H1 (cell line): Measurements from ENCODE around the gene SLC30A2. TPM values are rescaled to one million over a fixed set of nuclear protein-coding genes. Genes with fewer than 3 reads are reported as not detected.

ENCODE experiments used
- CTCF ChIA-PET: fragments of 300-600 bp; sonication (Branson Sonifier 250); formaldehyde crosslinking; loops from one replicate; lab custom pipeline; 2021; ENCODE audit not compliant: partially characterized antibody; lab: Charles Lee
- POLR2A ChIA-PET: fragments of 300-600 bp; sonication (Branson Sonifier 250); formaldehyde crosslinking; loops from one replicate; lab custom pipeline; 2021; ENCODE audit warnings: inconsistent platforms; ENCODE audit not compliant: partially characterized antibody; lab: Charles Lee
- DNase-seq, 2 experiments: peaks; one replicate each; pipeline versions ENCODE4 v3.0.0 to v3.0.0-alpha.2; 2010 to 2022; ENCODE audit warnings: low spot score in 2 of 2, low read depth in 1 of 2, mixed read lengths in 1 of 2
- FAIRE-seq: peaks from 2 replicates; lab custom pipeline; 2011; peaks lifted over from hg19 to GRCh38; lab: Jason Lieb, UNC
- H2AFZ ChIP-seq: 2 replicates; pipeline ENCODE4 v1.8.1; 2012; ENCODE audit warnings: low read length, inconsistent platforms
- H2AK5ac ChIP-seq: 2 replicates; pipeline ENCODE4 v1.6.1; 2013; ENCODE audit warnings: low read depth, low read length
- H2BK120ac ChIP-seq: replicated peaks from 2 replicates; pipeline ENCODE3; 2013; ENCODE audit warnings: low read depth, low read length, inconsistent platforms
- H2BK12ac ChIP-seq: 2 replicates; pipeline ENCODE4 v1.6.1; 2013; ENCODE audit warnings: low read depth, low read length
- H2BK15ac ChIP-seq: 2 replicates; pipeline ENCODE4 v1.6.1; 2013; ENCODE audit warnings: low read length
- H2BK20ac ChIP-seq: 2 replicates; pipeline ENCODE4 v1.6.1; 2013; ENCODE audit warnings: low read length
- H2BK5ac ChIP-seq: 2 replicates; pipeline ENCODE4 v1.6.1; 2013; ENCODE audit warnings: low read depth, low read length
- H3K14ac ChIP-seq: 2 replicates; pipeline ENCODE4 v1.6.1; 2013; ENCODE audit warnings: inconsistent platforms; ENCODE audit not compliant: insufficient read length
- H3K18ac ChIP-seq: 2 replicates; pipeline ENCODE4 v1.6.1; 2013; ENCODE audit warnings: low read length; ENCODE audit errors: extremely low read depth
- H3K23ac ChIP-seq: 2 replicates; pipeline ENCODE4 v1.6.1; 2013; ENCODE audit warnings: inconsistent platforms; ENCODE audit not compliant: insufficient read length
- H3K23me2 ChIP-seq: 2 replicates; pipeline ENCODE4 v1.6.1; 2013; ENCODE audit warnings: low read depth, low read length
- H3K27ac ChIP-seq: 2 replicates; pipeline ENCODE4 v1.6.1; 2011; ENCODE audit warnings: low read depth, low read length, inconsistent platforms
- H3K27me3 ChIP-seq, 4 experiments: replicated peaks in 1 of 4; 1 replicate in 1 of 4; 2 replicates in 3 of 4; pipeline versions ENCODE4 v1.6.1 to v1.8.1; 2011 to 2013; ENCODE audit warnings: low read length in 3 of 4, mild to moderate bottlenecking in 3 of 4, inconsistent platforms in 2 of 4, mixed read lengths in 2 of 4, moderate library complexity in 1 of 4; ENCODE audit not compliant: control insufficient read depth in 3 of 4, insufficient read depth in 3 of 4; ENCODE audit errors: extremely low read depth in 1 of 4
- H3K36me3 ChIP-seq, 4 experiments: 2 replicates each; pipeline versions ENCODE4 v1.6.1 to v1.8.1; 2011 to 2013; ENCODE audit warnings: mild to moderate bottlenecking in 4 of 4, low read length in 3 of 4, moderate library complexity in 2 of 4, control low read depth in 1 of 4, inconsistent platforms in 1 of 4; ENCODE audit not compliant: insufficient read depth in 4 of 4, control insufficient read depth in 2 of 4
- H3K4ac ChIP-seq: replicated peaks from 2 replicates; pipeline ENCODE3; 2013; ENCODE audit warnings: low read length, low read depth, mixed read lengths, inconsistent platforms; ENCODE audit not compliant: insufficient read length
- H3K4me1 ChIP-seq, 4 experiments: replicated peaks in 1 of 4; 1 replicate in 1 of 4; 2 replicates in 3 of 4; pipeline versions ENCODE4 v1.6.1 to v1.8.1; 2011 to 2013; ENCODE audit warnings: low read length in 3 of 4, inconsistent platforms in 2 of 4, mixed read lengths in 1 of 4; ENCODE audit not compliant: insufficient read depth in 4 of 4, control insufficient read depth in 3 of 4
- H3K4me2 ChIP-seq, 2 experiments: 2 replicates each; pipeline versions ENCODE4 v1.6.1 to v1.8.1; 2011 to 2013; ENCODE audit warnings: low read depth in 2 of 2, low read length in 2 of 2, control low read depth in 1 of 2, inconsistent platforms in 1 of 2, mild to moderate bottlenecking in 1 of 2; ENCODE audit not compliant: insufficient read depth in 1 of 2
- H3K4me3 ChIP-seq, 4 experiments: fragments of 200-600, 300-600 bp in 1 of 4; sonication (generic), shearing (Covaris generic), sonication (Bioruptor Twin) in 1 of 4; 2 replicates each; pipeline versions ENCODE4 v1.5.1 to v1.8.1; 2011 to 2016; ENCODE audit warnings: low read length in 4 of 4, low read depth in 3 of 4, control low read depth in 2 of 4, inconsistent platforms in 2 of 4, mild to moderate bottlenecking in 2 of 4, mixed read lengths in 1 of 4, moderate library complexity in 1 of 4; ENCODE audit not compliant: insufficient read depth in 2 of 4; ENCODE audit errors: extremely low read depth in 1 of 4
- H3K56ac ChIP-seq: replicated peaks from 2 replicates; pipeline ENCODE3; 2013; ENCODE audit warnings: low read depth, mild to moderate bottlenecking, mixed read lengths, low read length, inconsistent platforms; ENCODE audit not compliant: insufficient read length
- H3K79me1 ChIP-seq: 2 replicates; pipeline ENCODE4 v1.6.1; 2013; ENCODE audit warnings: low read depth, low read length, control low read depth
- H3K79me2 ChIP-seq, 2 experiments: 2 replicates each; pipeline versions ENCODE4 v1.6.1 to v1.8.1; 2012 to 2013; ENCODE audit warnings: low read length in 2 of 2, mild to moderate bottlenecking in 2 of 2, inconsistent platforms in 1 of 2; ENCODE audit not compliant: insufficient read depth in 2 of 2, control insufficient read depth in 1 of 2
- H3K9ac ChIP-seq, 4 experiments: replicated peaks in 1 of 4; 1 replicate in 1 of 4; 2 replicates in 3 of 4; pipeline versions ENCODE4 v1.6.1 to v1.8.1; 2011 to 2013; ENCODE audit warnings: low read depth in 3 of 4, low read length in 3 of 4, control low read depth in 2 of 4, mild to moderate bottlenecking in 2 of 4, moderate library complexity in 2 of 4, inconsistent platforms in 1 of 4; ENCODE audit errors: extremely low read depth in 1 of 4
- H3K9me3 ChIP-seq, 2 experiments: 2 replicates each; pipeline versions ENCODE4 v1.6.1 to v1.8.1; 2012 to 2013; ENCODE audit warnings: mild to moderate bottlenecking in 2 of 2, moderate library complexity in 2 of 2, control low read depth in 1 of 2, inconsistent platforms in 1 of 2, low read depth in 1 of 2, low read length in 1 of 2, mixed read lengths in 1 of 2; ENCODE audit not compliant: insufficient read depth in 2 of 2
- H4K20me1 ChIP-seq, 2 experiments: replicated peaks in 1 of 2; 2 replicates each; pipeline versions ENCODE3 to v1.8.1; 2011 to 2013; ENCODE audit warnings: inconsistent platforms in 2 of 2, low read length in 2 of 2, mild to moderate bottlenecking in 1 of 2; ENCODE audit not compliant: insufficient read depth in 2 of 2, control insufficient read depth in 1 of 2
- H4K5ac ChIP-seq: 2 replicates; pipeline ENCODE4 v1.6.1; 2013; ENCODE audit warnings: low read length, low read depth, mixed read lengths, inconsistent platforms; ENCODE audit not compliant: insufficient read length
- H4K8ac ChIP-seq: 2 replicates; pipeline ENCODE4 v1.8.0; 2013; ENCODE audit warnings: mild to moderate bottlenecking, moderate library complexity, low read length, inconsistent platforms; ENCODE audit not compliant: insufficient read depth; ENCODE audit errors: extremely low read depth
- H4K91ac ChIP-seq: replicated peaks from 2 replicates; pipeline ENCODE3; 2013; ENCODE audit warnings: low read length, mixed read lengths, inconsistent platforms; ENCODE audit not compliant: insufficient read length
- GTF2F1 ChIP-seq: IDR thresholded peaks from 2 replicates; pipeline ENCODE4 v1.6.1; 2012; ENCODE audit warnings: low read depth, low read length, improper control_type of control experiment, borderline replicate concordance
- KDM4A ChIP-seq: IDR thresholded peaks from one replicate; pipeline ENCODE4 v1.7.1; 2012; ENCODE audit warnings: low read depth, mild to moderate bottlenecking, moderate library complexity, low read length, inconsistent platforms; ENCODE audit not compliant: severe bottlenecking
- MAX ChIP-seq: IDR thresholded peaks from 2 replicates; pipeline ENCODE4 v1.6.1; 2012; ENCODE audit warnings: inconsistent platforms
- WGBS, 2 experiments: shearing (Covaris generic) in 1 of 2; methylation state at CpG; one replicate each; pipeline versions ENCODE4 v1.1.6 to v1.1.7; 2013 to 2015; ENCODE audit warnings: low lambda C conversion rate in 2 of 2, mixed read lengths in 2 of 2, inconsistent platforms in 1 of 2, low coverage in 1 of 2, missing lambda C conversion rate in 1 of 2; ENCODE audit not compliant: insufficient replicate concordance in 2 of 2, insufficient coverage in 1 of 2, insufficient read length in 1 of 2; ENCODE audit errors: extremely low coverage in 1 of 2, missing lambda C conversion rate in 1 of 2; 5-methylcytosine and 5-hydroxymethylcytosine counted together
- polyA plus RNA-seq, 7 experiments: library from polyadenylated mRNA; depleted of rRNA in 3 of 7; stranded (reverse) in 5 of 7; unstranded in 2 of 7; fragments of >200 nt in 5 of 7; fragments of 200-250 nt in 2 of 7; gene quantifications; 1 replicate in 5 of 7; 2 replicates in 1 of 7; 4 replicates in 1 of 7; pipeline versions ENCODE4 v1.2.1 to v1.2.3, GENCODE V29; 2011 to 2013; ENCODE audit warnings: missing spikeins in 2 of 7, mixed read lengths in 2 of 7
- total RNA-seq: library from RNA; stranded (reverse); fragmentation: NEBNext Ultra II Directional; extraction: Animal tissue kit (Norgen Biotek cat#: 25700); gene quantifications from 2 replicates; pipeline ENCODE4 v1.2.1, GENCODE V29; 2021

The SLC30A2 gene
- total and polyA plus RNA-seq, 2 of the 8 experiments (the other 6 are each of a cell fraction or from before 2014, with no cell fraction given) = 0.19 to 0.76 TPM

- Histone ChIP-seq H3K4me2 (no peak overlapping the region; a peak in 1 of 4 replicates), H3K4me3 (no peak overlapping the region), H3K56ac (no peak overlapping the region), H2BK20ac (no peak overlapping the region), H4K20me1 (peaks cover 2% of the 10 kb centered on the region in 2 experiments), H3K9me3 (no peaks in the 10 kb centered on the region), H3K23me2 (peaks cover 10% of the 10 kb centered on the region; the same call in 1 of the 2 replicates), H3K27me3 (peaks cover 31 to 70% (median 58%) of the 10 kb centered on the region in 4 experiments), H3K36me3 (no peaks in the 10 kb centered on the region; a peak in 1 of 8 replicates), H3K9ac (no peak overlapping the region), H3K18ac (no peak overlapping the region), H2BK15ac (no peak overlapping the region), H3K14ac (no peak overlapping the region), H2BK12ac (no peak overlapping the region), H3K79me1 (no peaks in the 10 kb centered on the region), H4K91ac (no peak overlapping the region), H3K4ac (no peak overlapping the region), H3K23ac (no peak overlapping the region), H4K8ac (no peak overlapping the region), H3K79me2 (no peaks in the 10 kb centered on the region), H3K27ac (no peak overlapping the region), H3K4me1 (peaks cover 0 to 8% (median 5%) of the 10 kb centered on the region in 4 experiments; a peak in 3 of 7 replicates), H2AK5ac (no peak overlapping the region), H2BK120ac (no peak overlapping the region), H4K5ac (no peak overlapping the region), H2BK5ac (no peak overlapping the region), H2AFZ (no peak overlapping the region)
- FAIRE-seq (no peak), DNase-seq (no peak)
- ChIA-PET CTCF (interaction anchor here (0.8 to 5.6 kb wide), 2 partner anchors 11 to 12 kb away, joined by 3 to 44 read pairs; no protein-coding TSS in a partner anchor), POLR2A (interaction anchor here (0.5 kb wide), 1 partner anchor 233 kb away, joined by 7 read pairs; no protein-coding TSS in a partner anchor)
- WGBS, 2 experiments = 83% methylated on average over 7 of the region's 7 CpGs; no CpG with 5 or more reads in 1 of the 2 experiments
- TF ChIP-seq MAX (no peak), GTF2F1 (no peak), KDM4A (no peak)
These were observed 1.5 kb upstream of the SLC30A2 start for GRCh38 chr1:26047278-26047874.
